SH-SY5Y (cell line): Measurements from ENCODE around the gene NIM1K.

Source experiments
- GATA2 ChIP-seq: IDR thresholded peaks from 2 replicates; pipeline ENCODE4 v1.6.1; 2011; ENCODE audit warnings: mild to moderate bottlenecking, low read depth, low read length
- GATA3 ChIP-seq: IDR thresholded peaks from 2 replicates; pipeline ENCODE4 v1.6.1; 2011; ENCODE audit warnings: low read depth, mild to moderate bottlenecking, low read length, moderate library complexity

DNA sequence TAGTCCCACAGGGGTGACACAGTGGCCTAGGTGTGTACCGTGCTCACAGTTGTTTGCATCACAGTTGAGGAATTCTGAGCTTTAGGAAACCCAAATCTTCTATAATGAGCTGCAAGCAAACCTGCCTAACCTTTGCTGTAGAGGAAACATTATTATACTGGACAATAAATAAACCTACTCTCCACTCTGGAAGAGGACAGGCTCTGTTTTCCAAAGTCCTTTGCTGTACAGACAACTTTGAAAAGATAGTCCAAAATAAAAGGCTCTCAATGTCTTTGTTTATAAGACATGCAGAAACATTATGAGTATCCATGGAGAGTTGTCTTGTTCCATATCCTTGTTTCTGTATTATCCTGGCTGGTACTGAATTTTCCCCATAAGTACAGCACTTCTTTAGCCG, 42.0 kb upstream of the NIM1K start:
- TF ChIP-seq GATA2: no peak
- no peak for TF ChIP-seq GATA3
